ENCODE measurements around the gene FEN1.

Gene FEN1

GRCh38 chr11:61795876-61796526 lies 3.3 kb downstream of the FEN1 start:
- DNase-seq, result no peak

DNA sequence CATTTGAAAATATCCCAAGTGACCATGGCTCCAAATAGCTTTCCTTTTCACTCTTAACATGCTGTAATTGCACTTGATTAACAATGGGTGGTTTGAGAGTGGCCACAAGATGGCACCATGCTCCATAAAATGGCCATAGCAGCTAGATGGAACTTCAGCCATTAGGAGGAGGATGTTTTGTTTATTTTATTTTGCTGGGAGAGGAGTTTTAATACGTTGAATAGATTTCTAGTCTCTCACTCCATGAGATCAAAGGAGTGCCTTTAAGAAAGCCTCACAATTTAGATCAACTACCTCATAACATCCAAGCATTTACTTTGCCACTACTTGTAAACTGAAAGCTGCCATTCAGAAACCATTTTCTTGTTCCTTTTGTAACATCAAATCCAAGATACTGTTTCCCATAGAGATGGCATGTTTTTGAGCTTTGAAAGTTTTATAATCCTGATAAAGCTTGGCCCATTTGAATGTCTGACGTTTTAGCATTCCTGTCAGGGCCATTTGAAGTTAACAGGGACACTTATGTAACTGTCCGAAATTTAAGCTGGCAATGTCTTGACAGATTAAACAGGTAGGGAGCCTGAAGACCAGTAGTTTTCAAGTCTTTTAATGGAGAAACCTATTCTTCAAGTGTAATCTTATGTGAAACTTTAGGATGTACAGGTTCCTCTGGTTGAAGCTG lies 4.7 kb downstream of the FEN1 start:
- DNase-seq, result peak; percentile 63

GRCh38 chr11:61799665-61800284 lies 7.1 kb downstream of the FEN1 start:
- DNase-seq, result no peak

DNA sequence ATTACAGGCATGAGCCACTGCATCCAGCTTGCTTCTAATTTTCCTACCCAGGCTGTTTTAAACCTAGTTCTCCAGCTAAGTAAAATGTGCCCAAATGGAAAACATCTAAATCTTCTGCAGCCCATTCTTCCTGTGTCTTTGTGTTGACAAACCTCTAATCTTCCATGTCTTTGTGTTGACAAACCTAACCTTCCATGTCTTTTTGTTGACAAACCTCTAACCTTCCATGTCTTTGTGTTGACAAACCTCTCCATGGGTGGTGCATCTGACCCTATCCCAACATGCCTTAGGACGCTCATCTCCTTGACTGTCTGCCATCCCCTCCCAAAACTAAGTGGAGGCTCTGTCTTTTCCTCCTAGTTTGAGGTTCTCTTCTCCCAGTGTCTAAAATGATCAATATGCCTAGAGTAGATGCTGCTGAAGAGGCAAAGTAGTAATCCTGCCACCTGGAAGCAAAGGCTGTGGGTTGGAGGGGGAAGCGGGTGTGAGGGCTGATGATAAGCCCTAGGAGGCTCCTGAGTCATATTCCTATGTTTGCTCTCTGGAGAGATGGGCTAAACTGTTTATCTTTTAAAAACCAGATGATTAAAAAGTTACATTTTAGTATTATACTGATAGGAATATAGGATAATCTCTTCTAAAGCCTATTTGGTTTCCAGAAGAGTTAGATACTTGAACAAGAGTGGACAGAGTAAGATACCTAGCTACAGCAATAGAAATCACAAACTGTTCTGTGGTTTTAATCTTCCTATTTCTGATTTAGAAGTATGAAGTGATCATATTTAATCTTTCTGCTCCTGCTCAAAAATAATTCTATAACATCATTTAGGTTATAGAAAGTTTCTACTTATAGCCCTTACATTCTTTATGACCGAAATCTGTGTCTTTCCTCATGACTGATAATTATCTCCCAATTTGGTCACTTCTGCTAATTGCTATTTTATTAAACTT lies 7.9 kb downstream of the FEN1 start:
- DNase-seq, result no peak

- no peak for DNase-seq
Observed at GRCh38 chr11:61802605-61803004, 9.9 kb downstream of the FEN1 start.

GRCh38 chr11:61803889-61804647 lies 11.4 kb downstream of the FEN1 start:
- no peak for DNase-seq

- DNase-seq, result no peak
Observed at GRCh38 chr11:61805146-61805545, 12.4 kb downstream of the FEN1 start.

- no peak for DNase-seq
Observed at GRCh38 chr11:61806785-61807184, 14.1 kb downstream of the FEN1 start.

DNA sequence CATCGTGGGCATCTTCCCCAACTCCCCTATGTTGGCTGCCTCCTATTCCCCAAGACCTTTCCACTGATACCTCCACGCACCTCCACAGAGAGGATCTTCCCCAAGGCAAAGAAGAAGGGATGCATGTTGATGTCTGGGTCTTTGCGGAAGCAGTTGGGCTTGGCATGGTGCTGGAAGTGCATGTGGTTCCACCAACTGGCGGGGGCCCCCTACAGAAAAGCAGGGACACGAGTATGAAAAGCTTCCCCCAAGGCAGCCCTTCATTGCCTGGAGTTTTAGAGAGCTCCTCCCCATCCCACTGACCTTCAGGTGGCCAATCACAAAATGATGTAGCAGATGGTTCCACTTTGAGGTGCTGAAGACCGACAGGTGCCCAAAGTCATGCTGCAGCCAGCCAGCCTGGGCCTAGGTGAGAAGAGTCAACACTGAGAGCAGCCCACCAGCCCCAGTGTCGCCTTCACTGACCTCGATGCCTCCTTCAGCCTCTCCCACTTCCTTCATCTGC lies 18.0 kb downstream of the FEN1 start:
- no peak for DNase-seq

GRCh38 chr11:61811831-61812230 lies 19.1 kb downstream of the FEN1 start:
- DNase-seq, result no peak

GRCh38 chr11:61812736-61813411 lies 20.2 kb downstream of the FEN1 start:
- no peak for DNase-seq

- DNase-seq, result no peak
Observed at GRCh38 chr11:61814247-61814957, 21.7 kb downstream of the FEN1 start.

GRCh38 chr11:61814958-61815789 lies 22.5 kb downstream of the FEN1 start:
- peak; percentile 93 for DNase-seq

GRCh38 chr11:61815790-61816735 lies 23.4 kb downstream of the FEN1 start:
- DNase-seq, result peak; percentile 75

- peak; percentile 89 for DNase-seq
Observed at GRCh38 chr11:61816736-61817455, 24.2 kb downstream of the FEN1 start, which contains the start of gene FADS1. FADS1 (minus strand) TSS chr11:61817003; CDS start chr11:61816929, 74 bp downstream.

DNA sequence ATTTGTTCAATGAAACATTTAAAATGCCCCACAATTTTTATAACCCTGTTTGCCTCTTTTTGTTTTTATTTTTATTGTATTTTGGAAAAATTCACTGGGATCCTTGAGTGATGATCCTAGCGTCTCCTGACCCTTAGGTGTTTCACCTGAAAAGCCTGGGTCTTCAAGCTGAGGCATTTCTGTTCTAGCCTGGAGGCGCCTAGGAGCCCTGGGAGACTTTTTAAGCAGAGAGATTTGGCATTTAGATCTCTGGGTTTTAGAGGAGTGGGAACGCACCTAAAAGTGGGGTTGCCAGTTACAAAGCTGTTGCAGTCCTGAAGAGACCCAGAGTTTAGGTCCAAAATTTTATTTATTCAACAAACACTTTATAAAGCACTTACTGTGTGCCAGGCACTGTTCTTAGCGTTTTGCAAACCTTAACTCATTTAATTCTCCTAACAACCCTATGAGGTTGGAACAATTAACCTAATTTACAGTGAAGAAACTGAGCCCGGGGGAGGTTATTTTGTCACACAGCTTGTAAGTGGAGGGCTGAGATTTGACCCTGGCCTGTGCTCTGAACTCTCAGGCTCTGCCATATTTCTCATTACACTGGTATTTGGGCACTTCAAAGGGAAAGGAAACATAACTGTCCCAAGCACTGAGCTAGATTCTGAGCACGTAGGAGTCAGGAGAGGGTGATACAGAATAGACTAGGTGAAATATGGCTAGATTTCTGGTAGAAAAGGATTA lies 24.9 kb downstream of the FEN1 start:
- DNase-seq, result no peak

DNA sequence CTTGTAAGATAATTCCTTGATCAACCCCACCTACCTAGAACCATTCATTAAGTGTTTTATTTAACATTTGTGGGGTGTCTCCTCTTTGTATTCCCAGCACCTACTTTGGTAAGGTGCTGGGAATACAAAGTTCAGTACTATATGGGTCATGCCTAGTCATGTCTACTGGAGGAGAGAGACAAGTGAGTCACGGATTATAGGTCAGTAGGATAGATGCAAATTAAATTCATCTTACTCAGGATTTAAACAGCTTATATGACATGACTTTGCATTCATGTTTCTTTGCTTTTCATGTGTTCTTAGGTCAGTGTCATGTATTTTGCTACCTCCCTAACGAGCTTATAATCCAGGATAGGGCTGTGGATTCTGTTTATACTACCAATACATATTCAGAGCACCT lies 27.5 kb downstream of the FEN1 start:
- DNase-seq, result no peak
